ENCODE data around the gene JPH3.

GRCh38 chr16:87706278-87707000 lies 104.1 kb downstream of the JPH3 start:
- TF ChIP-seq CTCF (IDR thresholded peaks at IDR 0.05 in 8 of 11, conservative IDR thresholded peaks at IDR 0.05 in 3 of 11) (no peak), POLR2A (IDR thresholded peaks at IDR 0.05) (no peak), POLR2AphosphoS5 (IDR thresholded peaks at IDR 0.05) (no peak)
